Heart right ventricle (tissue), 16 donors: ENCODE measurements around the gene SSB. TPM values are rescaled to one million over a fixed set of nuclear protein-coding genes. Genes with fewer than 3 reads are reported as not detected.

ENCODE experiments used
- ATAC-seq, 8 donors: fragments of 200-7000 bp; cut with Tn5 transposase; one replicate each; pipeline ENCODE4 v1.9.1; 2020; ENCODE audit warnings: mild to moderate bottlenecking in 8 of 8, moderate library complexity in 8 of 8, moderate number of reproducible peaks in 1 of 8
- DNase-seq, 2 donors: peaks; one replicate each; pipeline ENCODE4 v3.0.0-alpha.2; 2020
- H3K27ac ChIP-seq, 10 donors: fragments of 200-600 bp; sonication (generic) in 2 of 10; one replicate each; pipeline versions ENCODE4 v1.5.0 to v1.8.0; 2020 to 2022; ENCODE audit warnings: mild to moderate bottlenecking in 3 of 10
- H3K27me3 ChIP-seq, 7 donors: fragments of 200-600 bp; one replicate each; pipeline ENCODE4 v1.8.0; 2021 to 2022; ENCODE audit warnings: mild to moderate bottlenecking in 2 of 7
- H3K36me3 ChIP-seq, 9 donors: fragments of 200-600 bp; sonication (generic) in 1 of 9; one replicate each; pipeline versions ENCODE4 v1.5.0 to v1.8.0; 2020 to 2022; ENCODE audit warnings: mild to moderate bottlenecking in 2 of 9
- H3K4me1 ChIP-seq, 9 donors: fragments of 200-600 bp; sonication (generic) in 1 of 9; one replicate each; pipeline versions ENCODE4 v1.5.0 to v1.8.0; 2020 to 2022; ENCODE audit warnings: mild to moderate bottlenecking in 4 of 9
- H3K4me3 ChIP-seq, 10 donors: fragments of 200-600 bp; sonication (generic) in 2 of 10; one replicate each; pipeline versions ENCODE4 v1.5.0 to v1.8.0; 2020 to 2022; ENCODE audit warnings: mild to moderate bottlenecking in 7 of 10, moderate library complexity in 2 of 10
- H3K9me3 ChIP-seq, 11 donors: fragments of 200-600 bp in 10 of 11; sonication (generic) in 2 of 11; one replicate each; pipeline versions ENCODE4 v1.5.0 to v1.8.0; 2013 to 2022; ENCODE audit warnings: mild to moderate bottlenecking in 2 of 11, control low read depth in 1 of 11, moderate library complexity in 1 of 11
- WGBS, 2 donors: extraction: QIAGEN DNeasy Blood & Tissue Kit; methylation state at CpG; one replicate each; pipeline ENCODE4 v1.1.7; 2013; ENCODE audit warnings: inconsistent platforms in 1 of 2; 5-methylcytosine and 5-hydroxymethylcytosine counted together
- intact Hi-C, 10 donors: fragments of 100-400 bp; cut with DNase I; formaldehyde crosslinking; loops; one replicate each; pipeline versions ENCODE4 v1.11.1 to v1.14.2; 2022
- polyA plus RNA-seq, 2 donors: library from polyadenylated mRNA; stranded (reverse); fragments of 200-250 nt; gene quantifications; one replicate each; pipeline ENCODE4 v1.2.3, GENCODE V29; 2013
- total RNA-seq, 10 donors: library from RNA; stranded (reverse); fragmentation: NEBNext Ultra II Directional in 3 of 10; extraction: Animal tissue kit (Norgen Biotek cat#: 25700) in 3 of 10; gene quantifications; one replicate each; pipeline versions ENCODE4 v1.2.1 to v1.2.4, GENCODE V29; 2021 to 2023
- TF ChIP-seq, protein P1 (sequence below), 9 donors: fragments of 200-600 bp; sonication (generic) in 2 of 9; IDR thresholded peaks; one replicate each; pipeline versions ENCODE4 v1.5.0 to v1.8.0; 2021 to 2022; ENCODE audit warnings: antibody characterized with exemption in 9 of 9, mild to moderate bottlenecking in 5 of 9, moderate library complexity in 1 of 9
- donor health status: Arrhythmogenic right ventricular cardiomyopathy.
- donor health status: ischemic (EF 13 %, LVEDD 7.1; RV severe dilation, severe dysfunction).
- donor health status: healthy with polysubstance abuse.
- donor health status: DM: no; HTN: yes; CAD: no.
- donor health status: DM: no; HTN: no; CAD: no.
- donor health status: ischemic (EF 25% LVEDD 6.9; RV normal size, moderate dysfunction).
- donor health status: ischemic (EF 25% LVEDD 5.7; RV mildly dilated, moderate dysfunction).
- donor health status: healthy.
- donor health status: DM: yes; HTN: yes; CAD: no.
- donor health status: Ischemic cardiomyopathy.
- donor health status: ischemic (EF 35%, LVEDD 5.7; RV mildly dilated, moderate dysfunction).
- donor health status: nonischemic (EF 11% LVEDD 7.7; RV severe dilation, severe dysfunction).
- donor health status: DM: yes; HTN: yes; CAD: no.
- donor health status: PGD.
- donor health status: ischemic (EF 29% LVEDD 5.4; RV normal size, mild dysfunction).
- donor health status: nonischemic (EF 23%, LVEDD 6.1; RV moderate dilation, normal function).

Gene SSB
- total and polyA plus RNA-seq, 12 donors: 44.3 to 69.6 (median 55.3) TPM

DNA sequence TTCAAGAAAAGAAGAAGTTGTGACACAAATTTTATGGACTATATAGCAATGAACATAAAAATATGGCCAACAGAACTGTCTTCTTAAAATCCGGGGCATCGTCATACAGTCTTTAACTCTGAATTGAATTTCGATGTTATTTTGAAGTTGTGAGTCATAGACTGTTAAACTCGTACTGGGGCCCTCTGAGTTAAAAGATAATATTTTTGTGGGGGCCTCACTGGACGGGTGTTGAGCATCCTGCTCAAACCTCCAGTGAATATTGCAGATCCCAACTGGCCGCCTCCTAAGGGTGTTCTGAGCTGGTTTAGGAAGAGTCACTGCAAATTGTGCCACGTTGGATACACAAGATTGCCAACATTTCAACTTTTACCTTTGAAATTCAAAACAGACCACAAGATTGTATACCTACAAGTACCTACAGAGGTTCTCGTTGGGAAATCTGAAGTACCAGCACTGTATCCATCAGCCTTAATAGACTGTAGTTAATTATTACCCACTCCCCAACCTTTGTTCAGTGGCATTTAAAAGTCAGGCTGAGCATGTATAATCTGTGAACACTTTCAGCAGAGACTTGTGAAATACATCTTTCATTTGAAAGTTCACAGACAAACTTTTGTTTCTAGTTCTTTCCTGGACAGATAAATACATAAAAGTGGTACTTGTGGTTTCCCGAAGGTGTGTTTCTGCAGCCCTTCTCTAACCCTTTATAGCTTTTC is 37.3 kb upstream of the SSB start:
- DNase-seq (no peak), ATAC-seq (no peak)
- Histone ChIP-seq H3K27me3 (no peaks in the 10 kb centered on the region), H3K9me3 (peaks cover 0 to 4% (median 0%) of the 10 kb centered on the region in 11 donors), H3K36me3 (no peaks in the 10 kb centered on the region), H3K27ac (no peak overlapping the region), H3K4me1 (no peaks in the 10 kb centered on the region), H3K4me3 (no peak overlapping the region)
- 90% methylated on average over 9 of the region's 9 CpGs for WGBS, 2 donors
- TF ChIP-seq, protein P1, sequence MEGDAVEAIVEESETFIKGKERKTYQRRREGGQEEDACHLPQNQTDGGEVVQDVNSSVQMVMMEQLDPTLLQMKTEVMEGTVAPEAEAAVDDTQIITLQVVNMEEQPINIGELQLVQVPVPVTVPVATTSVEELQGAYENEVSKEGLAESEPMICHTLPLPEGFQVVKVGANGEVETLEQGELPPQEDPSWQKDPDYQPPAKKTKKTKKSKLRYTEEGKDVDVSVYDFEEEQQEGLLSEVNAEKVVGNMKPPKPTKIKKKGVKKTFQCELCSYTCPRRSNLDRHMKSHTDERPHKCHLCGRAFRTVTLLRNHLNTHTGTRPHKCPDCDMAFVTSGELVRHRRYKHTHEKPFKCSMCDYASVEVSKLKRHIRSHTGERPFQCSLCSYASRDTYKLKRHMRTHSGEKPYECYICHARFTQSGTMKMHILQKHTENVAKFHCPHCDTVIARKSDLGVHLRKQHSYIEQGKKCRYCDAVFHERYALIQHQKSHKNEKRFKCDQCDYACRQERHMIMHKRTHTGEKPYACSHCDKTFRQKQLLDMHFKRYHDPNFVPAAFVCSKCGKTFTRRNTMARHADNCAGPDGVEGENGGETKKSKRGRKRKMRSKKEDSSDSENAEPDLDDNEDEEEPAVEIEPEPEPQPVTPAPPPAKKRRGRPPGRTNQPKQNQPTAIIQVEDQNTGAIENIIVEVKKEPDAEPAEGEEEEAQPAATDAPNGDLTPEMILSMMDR (IDR thresholded peaks at IDR 0.05): no peak
- intact Hi-C loops: no loop called here

DNA sequence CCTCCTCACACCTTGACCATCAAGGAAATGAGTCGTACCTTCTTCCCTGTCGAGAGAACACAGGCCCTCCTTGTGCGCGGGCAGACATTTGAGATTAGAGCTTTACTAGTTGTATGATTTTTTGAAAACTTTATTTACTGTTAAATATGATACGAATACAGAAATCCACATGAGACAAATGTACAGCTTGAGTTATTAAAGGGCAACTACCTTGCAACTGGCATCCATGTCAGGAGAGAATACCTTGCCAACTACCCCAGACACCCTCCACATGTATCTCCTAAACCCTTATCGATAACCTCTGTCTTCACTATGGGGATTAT is 36.7 kb upstream of the SSB start:
- peaks cover 0 to 4% (median 0%) of the 10 kb centered on the region in 11 donors for H3K9me3 ChIP-seq

DNA sequence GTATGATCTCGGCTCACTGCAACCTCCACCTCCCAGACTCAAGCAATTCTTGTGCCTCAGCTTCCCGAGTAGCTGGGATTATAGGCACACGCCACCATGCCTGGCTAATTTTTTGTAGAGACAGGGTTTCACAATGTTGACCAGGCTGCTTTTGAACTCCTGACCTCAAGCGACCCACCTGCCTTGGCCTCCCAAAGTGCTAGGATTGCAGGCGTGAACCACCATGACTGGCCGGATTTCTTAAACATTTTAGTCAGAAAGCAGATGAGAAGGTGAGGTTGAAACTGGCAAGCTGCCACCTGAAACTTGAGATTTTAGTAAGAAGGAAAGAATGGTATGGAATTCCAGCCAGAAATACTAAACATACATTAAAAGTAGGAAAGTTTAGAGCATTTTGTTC is 33.1 kb upstream of the SSB start:
- ATAC-seq (no peak), DNase-seq (no peak)
- TF ChIP-seq, protein P1 (IDR thresholded peaks at IDR 0.05): no peak
- H3K9me3 ChIP-seq: peaks cover 0 to 4% (median 0%) of the 10 kb centered on the region in 11 donors
- H3K27me3 ChIP-seq: peaks cover 0 to 31% (median 20%) of the 10 kb centered on the region in 7 donors
- intact Hi-C loops: no loop called here
- 85 to 86% methylated on average over 6 of the region's 6 CpGs for WGBS, 2 donors
- H3K4me1 ChIP-seq: peaks cover 0 to 21% (median 10%) of the 10 kb centered on the region in 9 donors
- H3K27ac ChIP-seq: no peak overlapping the region
- H3K36me3 ChIP-seq: no peaks in the 10 kb centered on the region
- no peak overlapping the region for H3K4me3 ChIP-seq

More for the DNA sequence above, 36.7 kb upstream of the SSB start:
- peaks cover 0 to 1% (median 0%) of the 10 kb centered on the region in 7 donors for H3K27me3 ChIP-seq
- intact Hi-C loops: no loop called here
- no peak for DNase-seq
- no peak for ATAC-seq
- no peak overlapping the region for H3K4me3 ChIP-seq
- H3K27ac ChIP-seq: no peak overlapping the region
- TF ChIP-seq, protein P1 (IDR thresholded peaks at IDR 0.05): no peak
- WGBS, 2 donors: 93 to 95% methylated on average over 6 of the region's 6 CpGs
- peaks cover 0 to under 1% (median 0%) of the 10 kb centered on the region in 9 donors for H3K4me1 ChIP-seq
- no peaks in the 10 kb centered on the region for H3K36me3 ChIP-seq

DNA sequence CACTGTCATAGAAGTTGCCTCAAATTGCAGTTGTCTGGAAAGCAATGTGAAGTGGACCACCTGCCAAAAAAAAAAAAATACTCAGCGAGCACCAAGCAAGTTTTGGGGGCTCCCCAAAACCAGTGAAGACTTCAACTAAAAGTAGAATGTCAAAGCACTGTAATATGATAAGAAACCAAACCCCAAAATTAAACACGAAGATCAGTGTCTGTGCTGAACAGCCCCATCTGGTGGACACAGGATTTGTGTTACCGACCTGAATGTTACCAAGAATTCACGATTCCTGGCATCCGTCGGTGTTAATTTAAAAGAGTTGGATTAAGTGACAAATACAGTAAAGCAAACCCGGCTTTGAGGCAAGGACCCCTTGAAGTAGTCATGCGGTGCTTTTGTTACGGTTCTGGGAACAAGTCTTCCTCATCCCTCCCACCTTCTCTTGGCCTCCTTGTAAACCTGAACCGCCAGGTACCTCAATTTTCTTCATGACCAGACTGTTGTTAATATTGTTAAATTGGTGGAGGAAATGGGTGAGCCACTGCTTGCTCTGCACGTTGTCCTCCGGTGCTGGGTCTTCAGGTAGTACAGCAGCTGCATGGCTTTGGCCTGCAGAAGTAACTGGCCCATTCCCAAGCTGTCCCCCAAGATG is 31.3 kb upstream of the SSB start:
- ATAC-seq (peak in 7 of 8 donors; percentile 40 to 73 (median 50)), DNase-seq (peak in 1 of 2 donors; percentile 60)
- Histone ChIP-seq H3K4me1 (peaks cover 0 to 21% (median 10%) of the 10 kb centered on the region in 9 donors), H3K27me3 (peaks cover 0 to 31% (median 20%) of the 10 kb centered on the region in 7 donors), H3K36me3 (no peaks in the 10 kb centered on the region), H3K4me3 (no peak overlapping the region), H3K27ac (no peak overlapping the region), H3K9me3 (no peaks in the 10 kb centered on the region)
- TF ChIP-seq, protein P1 (IDR thresholded peaks at IDR 0.05): peak; percentile 23 to 79 (median 74)
- 20 to 24% methylated on average over 12 of the region's 12 CpGs for whole genome bisulfite sequencing, 2 donors
- intact Hi-C loops: no loop called here
